ENCODE measurements around the gene FADS6.

Gene FADS6, protein sequence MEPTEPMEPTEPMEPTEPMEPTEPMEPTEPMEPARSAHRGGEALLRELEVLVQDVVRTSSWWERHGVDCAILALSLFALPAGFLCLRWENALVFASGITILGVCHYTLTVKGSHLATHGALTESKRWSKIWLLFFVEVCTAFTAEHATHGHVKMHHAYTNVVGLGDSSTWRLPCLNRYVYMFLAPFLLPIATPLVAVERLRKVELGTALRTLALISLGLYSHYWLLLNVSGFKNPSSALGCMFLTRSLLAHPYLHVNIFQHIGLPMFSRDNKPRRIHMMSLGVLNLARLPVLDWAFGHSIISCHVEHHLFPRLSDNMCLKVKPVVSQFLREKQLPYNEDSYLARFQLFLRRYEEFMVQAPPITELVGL

GRCh38 chr17:74892974-74893911, at the start of gene FADS6:
Gene FADS6 (minus strand): TSS chr17:74893633. CDS start chr17:74893595, 38 bp downstream.
- no peak for DNase-seq

GRCh38 chr17:74941128-74941725, 47.8 kb upstream of the FADS6 start:
- no peak for DNase-seq

- DNase-seq = no peak
Observed at GRCh38 chr17:74939534-74939933, 46.1 kb upstream of the FADS6 start.

- no peak for DNase-seq
Observed at GRCh38 chr17:74938194-74938950, 44.9 kb upstream of the FADS6 start.

DNA sequence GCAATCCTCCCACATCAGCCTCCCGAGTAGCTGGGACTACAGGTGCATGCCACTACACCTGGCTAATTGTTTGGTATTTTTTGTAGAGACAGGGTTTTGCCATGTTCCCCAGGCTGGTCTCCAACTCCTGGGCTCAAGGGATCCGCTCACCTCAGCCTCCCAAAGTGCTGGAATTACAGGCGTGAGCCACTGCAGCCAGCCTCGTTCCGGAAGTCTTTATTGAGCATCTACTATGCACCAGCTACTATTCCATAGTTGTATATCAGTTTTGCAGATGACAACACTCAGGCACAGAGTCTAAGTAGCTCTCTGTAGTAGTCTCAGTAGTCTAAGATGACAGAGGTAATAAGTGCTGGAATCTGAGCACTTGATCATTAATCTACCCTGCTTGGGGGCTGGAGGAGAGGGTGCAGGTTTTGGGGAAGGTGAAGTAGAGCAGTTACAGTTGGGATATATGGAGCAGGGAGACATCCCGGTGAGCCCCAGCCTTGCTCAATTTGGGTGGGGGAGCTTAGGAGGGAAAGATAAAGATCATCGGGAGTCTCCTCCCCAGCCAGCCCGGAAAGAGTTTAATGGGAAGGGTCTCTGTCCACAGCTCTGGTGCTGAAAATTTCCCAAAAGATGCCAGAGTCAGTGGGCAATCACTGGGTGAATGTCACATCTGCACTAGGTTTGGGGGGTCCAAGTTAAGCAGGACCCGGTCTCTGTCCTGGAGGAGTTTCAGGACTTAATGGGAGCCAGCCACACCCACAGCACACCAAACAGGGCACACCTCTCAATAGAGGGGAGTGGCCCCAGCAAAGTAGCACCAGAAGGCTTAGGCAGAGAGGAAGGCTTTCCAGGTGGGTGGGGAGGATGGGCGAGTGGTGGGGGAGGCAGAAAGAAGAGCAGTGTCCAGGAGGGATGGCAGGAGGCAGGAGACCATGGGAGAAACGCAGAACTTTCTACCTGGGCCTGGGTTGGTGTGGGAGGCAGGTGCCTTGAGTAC, 43.9 kb upstream of the FADS6 start:
- no peak for DNase-seq

GRCh38 chr17:74936470-74936799, 43.0 kb upstream of the FADS6 start:
- no peak for DNase-seq

DNA sequence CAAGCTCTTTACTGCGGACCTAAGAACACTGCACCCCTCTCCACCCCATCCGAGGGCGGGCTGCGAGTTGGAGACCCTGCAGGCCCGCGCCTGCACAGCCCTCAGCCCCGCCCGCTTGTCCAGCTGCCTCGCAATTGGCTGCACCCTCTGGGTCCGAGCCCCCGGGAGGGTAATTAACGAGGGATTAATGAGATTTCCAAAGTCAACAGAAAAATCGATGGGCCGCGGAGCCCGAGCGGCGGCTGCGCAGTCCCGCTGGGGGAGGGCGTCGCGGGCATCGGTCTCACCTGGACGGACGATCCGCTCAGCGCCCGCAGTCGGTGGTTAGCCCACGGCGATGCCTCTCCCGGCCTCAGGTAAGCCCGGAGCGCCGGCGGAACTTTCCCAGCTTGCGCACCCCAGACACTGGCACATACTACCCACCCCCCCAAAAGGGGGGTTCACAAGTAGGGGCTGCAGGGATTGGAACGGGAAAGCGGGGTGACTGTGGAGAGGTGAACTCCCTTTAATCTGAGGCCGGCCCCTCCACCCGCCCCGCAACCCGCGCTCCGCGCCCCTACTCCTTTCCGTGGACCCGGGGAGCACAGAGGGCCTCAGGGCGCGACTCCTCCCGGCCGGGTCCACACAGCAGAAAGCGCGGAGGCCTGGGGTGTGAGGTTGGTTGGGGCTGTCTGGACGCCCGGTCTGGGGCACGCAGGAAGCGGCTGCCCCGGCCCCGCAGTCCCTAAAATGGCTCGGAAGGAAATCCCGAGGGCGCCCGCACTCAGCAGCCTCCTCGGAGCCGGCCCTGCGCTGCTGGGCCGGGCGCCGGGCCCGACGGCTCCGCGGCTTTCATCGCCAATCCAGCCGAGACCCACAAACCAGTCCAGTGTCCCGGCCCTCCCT, 42.4 kb upstream of the FADS6 start, which contains the start of gene OTOP3:
Gene OTOP3 (plus strand): TSS at position 314 of the 885 bp plus-strand sequence. CDS start 24 bp downstream, at position 338.
- no peak for DNase-seq

GRCh38 chr17:74935048-74935447, 41.6 kb upstream of the FADS6 start:
- no peak for DNase-seq

DNA sequence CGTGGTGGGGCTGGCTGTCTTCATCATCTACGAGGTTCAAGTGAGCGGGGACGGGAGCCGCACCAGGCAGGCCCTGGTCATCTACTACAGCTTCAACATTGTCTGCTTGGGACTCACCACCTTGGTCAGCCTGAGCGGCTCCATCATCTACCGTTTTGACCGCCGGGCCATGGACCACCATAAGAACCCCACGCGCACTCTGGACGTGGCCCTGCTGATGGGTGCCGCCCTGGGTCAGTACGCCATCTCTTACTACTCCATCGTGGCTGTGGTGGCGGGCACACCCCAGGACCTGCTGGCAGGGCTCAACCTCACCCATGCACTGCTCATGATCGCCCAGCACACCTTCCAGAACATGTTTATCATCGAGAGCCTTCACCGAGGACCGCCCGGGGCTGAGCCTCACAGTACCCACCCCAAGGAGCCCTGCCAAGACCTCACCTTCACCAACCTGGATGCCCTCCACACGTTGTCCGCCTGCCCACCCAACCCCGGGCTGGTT, 37.2 kb upstream of the FADS6 start:
- DNase-seq = no peak

DNA sequence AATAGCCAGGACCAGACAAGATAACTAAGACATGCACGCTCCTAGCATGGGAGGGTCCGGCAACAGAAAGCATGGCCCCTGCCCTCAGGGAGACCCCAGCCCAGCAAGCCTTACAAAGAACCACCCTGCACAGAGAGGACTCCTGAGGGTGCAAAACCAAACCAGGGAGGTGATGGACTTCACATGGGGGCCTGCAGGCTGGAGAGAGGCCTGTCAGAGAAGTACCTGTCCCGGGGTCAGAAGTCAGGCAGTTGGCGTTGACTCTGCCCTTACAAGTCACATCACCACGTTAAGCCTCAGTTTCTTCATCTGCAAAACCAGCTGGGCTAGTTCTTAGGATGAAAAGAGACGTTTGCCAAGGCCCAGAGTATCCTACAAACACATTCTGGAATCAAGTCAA, 35.4 kb upstream of the FADS6 start:
- DNase-seq = no peak

GRCh38 chr17:74925242-74925641, 31.8 kb upstream of the FADS6 start:
- DNase-seq = no peak

- peak; percentile 17 for DNase-seq
Observed at GRCh38 chr17:74924250-74924948, 31.0 kb upstream of the FADS6 start, which contains the start of gene OTOP2. Gene OTOP2 (plus strand): TSS chr17:74924273. CDS start chr17:74924633, 360 bp downstream.

DNA sequence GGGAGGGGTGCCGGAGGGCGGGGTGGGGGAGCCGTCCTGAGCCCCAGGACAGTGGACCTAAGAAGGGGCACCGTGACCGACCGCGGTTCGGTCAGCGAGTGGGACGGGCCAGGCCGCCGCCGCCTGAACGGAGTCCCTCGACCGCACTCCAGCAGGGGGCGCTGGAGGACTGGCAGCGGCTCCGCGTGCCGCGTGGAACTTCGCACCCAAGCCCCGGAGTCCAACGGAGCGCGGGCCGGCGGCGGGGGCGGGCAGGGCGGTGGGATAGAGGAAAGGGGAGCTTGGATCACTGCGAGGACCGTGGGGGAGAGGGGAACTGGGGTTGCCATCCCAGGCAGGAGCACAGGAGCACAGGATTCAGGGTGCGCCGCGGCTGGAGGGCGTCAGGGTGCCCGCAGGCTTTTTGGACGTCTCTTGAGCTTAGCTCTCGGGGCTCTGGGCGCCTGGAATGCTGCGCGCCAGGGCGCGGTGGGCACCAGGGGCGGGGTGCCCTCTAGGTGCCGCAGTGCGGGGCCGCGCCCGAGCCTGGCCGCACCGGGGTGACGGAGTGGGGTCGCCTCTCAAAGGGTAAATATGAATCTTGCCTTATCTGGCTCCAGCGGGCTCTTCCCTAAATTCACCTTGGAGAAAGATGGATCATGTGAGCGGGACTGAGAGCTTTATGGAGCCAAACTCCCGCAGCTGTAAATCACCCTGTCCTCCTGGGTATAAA, 30.3 kb upstream of the FADS6 start:
- peak; percentile 69 for DNase-seq

- no peak for DNase-seq
Observed at GRCh38 chr17:74922694-74923537, 29.5 kb upstream of the FADS6 start, which contains the start of gene USH1G. Gene USH1G (minus strand): TSS chr17:74923255. CDS start chr17:74923073, 182 bp downstream.

- DNase-seq = no peak
Observed at GRCh38 chr17:74922172-74922571, 28.7 kb upstream of the FADS6 start.

DNA sequence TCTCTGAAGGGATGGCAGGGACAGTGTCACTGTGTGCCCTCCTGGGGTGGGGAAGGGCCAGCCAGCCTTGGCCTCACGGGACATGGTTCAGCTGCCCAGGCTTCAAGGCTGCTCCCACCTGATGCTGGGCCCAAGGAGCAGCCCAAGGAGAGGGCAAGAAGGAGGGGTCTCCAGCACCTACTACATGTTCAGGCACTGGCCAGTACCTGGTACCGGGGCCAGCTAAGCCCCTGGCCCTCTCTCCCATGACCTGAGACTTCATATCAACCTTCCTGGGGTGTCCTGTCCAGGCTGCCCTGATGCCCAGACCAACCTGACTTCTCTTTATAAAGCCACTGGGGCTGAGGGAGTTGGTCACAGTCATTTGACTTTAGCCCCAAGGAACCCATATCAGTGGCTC, 28.3 kb upstream of the FADS6 start:
- DNase-seq = no peak

GRCh38 chr17:74921026-74921681, 27.7 kb upstream of the FADS6 start:
- no peak for DNase-seq
